HG03432 (cell line): Measurements from ENCODE around the gene PLK3.
"Not testable (repeated sequence)": the region's sequence is repeated elsewhere in the genome, so short reads cannot be mapped to it uniquely, and the experiment has no call there.

Source experiments
- ATAC-seq: cut with Tn5 transposase; IDR thresholded peaks from one replicate; pipeline ENCODE4 v1.9.1; 2021; ENCODE audit warnings: mild to moderate bottlenecking, moderate library complexity; ENCODE audit not compliant: unreplicated experiment

PLK3 gene

GRCh38 chr1:44808063-44808937 is 8.1 kb downstream of the PLK3 start, which contains the start of gene BTBD19:
Gene BTBD19, plus strand, starts transcription at chr1:44808523. Its CDS starts 298 bp downstream, at chr1:44808821.
- ATAC-seq: peak; percentile 31

GRCh38 chr1:44808938-44809917 is 9.1 kb downstream of the PLK3 start:
- ATAC-seq: peak; percentile 48

DNA sequence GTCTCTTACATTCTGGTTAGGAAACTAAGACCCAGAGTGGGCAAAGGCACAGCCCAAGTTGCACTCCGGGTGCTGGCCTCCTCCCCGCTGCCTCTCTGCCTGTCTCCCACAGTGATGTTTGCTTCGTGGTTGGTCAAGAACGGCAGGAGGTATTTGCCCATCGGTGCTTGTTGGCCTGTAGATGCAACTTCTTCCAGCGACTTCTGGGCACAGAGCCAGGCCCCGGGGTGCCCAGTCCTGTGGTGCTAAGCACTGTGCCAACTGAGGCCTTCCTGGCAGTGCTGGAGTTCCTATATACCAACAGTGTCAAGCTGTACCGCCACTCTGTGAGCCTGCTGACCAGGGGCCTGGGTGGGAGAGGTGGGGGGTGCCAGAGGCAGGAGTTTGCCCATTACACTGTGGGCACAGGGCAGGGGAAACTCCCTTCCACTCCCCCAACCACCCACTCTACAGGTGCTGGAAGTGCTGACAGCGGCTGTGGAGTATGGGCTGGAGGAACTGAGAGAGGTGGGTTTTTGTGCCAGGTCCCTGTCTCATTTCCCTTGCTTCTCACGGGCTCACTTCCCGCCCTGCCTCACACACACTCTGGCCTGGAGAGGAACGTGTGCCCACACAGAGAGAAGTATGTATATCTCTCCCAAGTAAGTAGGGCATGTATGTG is 10.1 kb downstream of the PLK3 start:
- no peak for ATAC-seq

GRCh38 chr1:44810762-44811105 is 10.6 kb downstream of the PLK3 start:
- not testable (repeated sequence) for ATAC-seq

- ATAC-seq: no peak
Observed at GRCh38 chr1:44811234-44811633, 11.1 kb downstream of the PLK3 start.

GRCh38 chr1:44812822-44813543 is 12.8 kb downstream of the PLK3 start:
- no peak for ATAC-seq

- ATAC-seq: not testable (repeated sequence)
Observed at GRCh38 chr1:44815926-44816325, 15.7 kb downstream of the PLK3 start.

DNA sequence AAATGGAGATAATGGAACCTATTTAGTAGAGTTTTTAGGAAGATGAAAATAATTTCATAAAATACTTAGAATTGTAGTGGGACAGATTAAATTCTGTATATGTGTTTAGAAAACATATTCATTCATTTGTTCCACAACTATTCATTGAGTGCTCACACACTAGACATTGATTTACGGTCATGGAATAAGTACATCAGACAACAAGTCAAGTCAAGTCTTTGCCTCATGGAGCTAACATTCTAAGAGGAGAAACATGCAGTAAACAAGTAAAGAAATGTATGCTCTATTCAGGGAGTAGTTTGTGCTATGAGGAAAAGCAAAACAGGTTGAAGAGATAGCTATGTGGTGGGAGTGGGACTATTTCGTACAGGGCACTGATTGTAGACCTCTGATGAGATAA is 17.1 kb downstream of the PLK3 start:
- ATAC-seq: no peak

DNA sequence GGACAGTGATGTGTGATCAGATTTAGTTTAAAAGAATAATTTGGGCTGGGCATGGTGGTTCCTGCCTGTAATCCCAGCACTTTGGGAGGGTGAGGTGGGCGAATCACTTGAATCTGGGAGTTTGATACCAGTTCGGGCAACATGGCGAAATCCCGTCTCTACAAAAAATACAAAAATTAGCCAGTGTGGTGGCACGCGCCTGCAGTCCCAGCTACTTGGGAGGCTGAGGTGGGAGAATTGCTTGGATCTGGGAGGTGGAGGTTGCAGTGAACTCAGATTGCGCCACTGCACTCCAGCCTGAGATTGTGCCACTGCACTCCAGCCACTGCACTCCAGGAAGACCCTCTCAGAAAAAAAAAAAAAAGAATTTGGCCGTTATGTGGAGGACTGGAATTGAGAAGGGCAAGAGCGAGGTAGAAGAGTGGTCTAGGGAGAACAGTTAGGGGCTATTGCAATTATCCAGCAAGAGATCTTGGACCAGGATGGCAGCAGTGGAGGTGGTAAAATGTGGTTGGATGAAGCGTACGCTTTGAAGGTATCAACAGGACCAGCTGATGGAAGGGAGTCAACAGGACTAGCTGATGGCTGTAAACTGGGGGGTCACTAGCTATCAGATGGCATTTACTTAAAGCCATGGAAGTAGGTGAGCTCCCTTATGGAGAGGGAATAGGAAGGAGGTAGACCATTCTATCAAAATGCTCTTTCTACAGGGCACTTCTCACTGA is 17.8 kb downstream of the PLK3 start:
- no peak for ATAC-seq

DNA sequence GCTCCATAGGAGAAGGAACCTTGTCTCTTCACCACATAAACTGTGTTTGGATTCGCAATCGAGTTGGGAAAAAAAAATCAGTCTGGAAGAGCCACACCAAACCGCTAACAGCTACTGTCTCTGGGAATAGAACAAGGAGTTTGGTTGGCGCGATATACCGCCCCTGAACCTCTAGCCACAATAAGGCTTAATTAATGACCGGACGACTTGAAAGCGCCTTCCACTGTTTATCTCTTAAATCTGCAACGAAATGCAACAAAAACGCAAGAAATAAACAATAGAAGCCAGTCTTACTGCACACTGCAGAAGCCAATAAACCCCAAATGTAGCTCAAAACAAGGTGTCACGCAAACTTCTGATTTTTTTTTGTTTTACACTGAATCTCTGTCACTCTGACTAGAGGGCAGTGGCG is 19.0 kb downstream of the PLK3 start:
- ATAC-seq: no peak

GRCh38 chr1:44819608-44820327 is 19.6 kb downstream of the PLK3 start:
- peak; percentile 82 for ATAC-seq

GRCh38 chr1:44820328-44821239 is 20.4 kb downstream of the PLK3 start:
- ATAC-seq: no peak

DNA sequence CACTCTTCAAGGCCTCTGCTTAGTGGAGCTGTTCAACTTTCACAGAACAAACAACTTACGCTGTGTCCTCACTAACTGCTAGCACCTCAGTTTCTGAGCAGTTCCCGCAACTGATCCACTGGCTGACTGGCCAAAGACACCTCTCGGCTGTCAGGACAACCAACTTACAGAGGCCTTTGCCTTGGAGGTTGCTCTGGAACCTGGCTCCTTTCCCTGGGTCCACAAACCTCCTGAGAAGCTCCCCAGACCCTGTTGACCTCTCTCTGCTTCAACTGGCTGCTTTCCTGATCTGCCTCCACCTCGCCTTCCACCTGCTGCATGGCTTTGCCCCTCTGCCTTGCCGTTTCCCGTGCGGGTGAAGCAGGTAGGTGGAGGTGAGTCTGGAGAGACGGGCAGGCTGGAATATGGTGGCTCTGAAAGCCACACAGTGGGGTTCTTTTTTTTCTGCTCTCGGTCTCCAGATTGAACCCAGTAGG is 21.1 kb downstream of the PLK3 start:
- no peak for ATAC-seq

DNA sequence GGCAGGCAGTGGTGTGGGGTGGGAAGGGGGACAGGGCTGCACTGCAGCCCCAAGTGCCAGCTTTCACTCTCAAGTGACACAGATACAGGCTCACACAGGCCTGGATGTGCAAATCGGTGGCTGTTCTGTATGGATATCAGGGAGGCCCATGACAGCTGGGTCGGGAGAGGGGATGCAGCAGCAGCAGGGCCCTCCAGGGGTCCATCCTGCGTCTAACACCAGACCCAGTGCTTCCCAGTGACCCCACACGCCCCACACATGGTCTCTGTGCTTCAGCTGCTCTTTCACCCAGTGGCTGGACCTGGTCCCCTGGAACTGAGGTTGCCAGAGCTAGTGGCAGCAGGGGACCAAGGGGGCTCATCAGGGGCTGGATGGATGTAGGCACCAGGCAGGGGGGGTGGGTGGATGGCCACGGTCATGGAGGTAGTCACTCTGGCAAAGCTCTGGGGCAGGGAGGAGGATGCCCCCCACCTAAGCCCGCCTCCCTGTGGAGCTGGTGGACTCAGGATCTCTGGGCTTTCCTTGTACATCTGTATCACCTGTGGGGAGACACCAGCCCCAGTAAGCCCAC is 22.0 kb downstream of the PLK3 start:
- no peak for ATAC-seq

DNA sequence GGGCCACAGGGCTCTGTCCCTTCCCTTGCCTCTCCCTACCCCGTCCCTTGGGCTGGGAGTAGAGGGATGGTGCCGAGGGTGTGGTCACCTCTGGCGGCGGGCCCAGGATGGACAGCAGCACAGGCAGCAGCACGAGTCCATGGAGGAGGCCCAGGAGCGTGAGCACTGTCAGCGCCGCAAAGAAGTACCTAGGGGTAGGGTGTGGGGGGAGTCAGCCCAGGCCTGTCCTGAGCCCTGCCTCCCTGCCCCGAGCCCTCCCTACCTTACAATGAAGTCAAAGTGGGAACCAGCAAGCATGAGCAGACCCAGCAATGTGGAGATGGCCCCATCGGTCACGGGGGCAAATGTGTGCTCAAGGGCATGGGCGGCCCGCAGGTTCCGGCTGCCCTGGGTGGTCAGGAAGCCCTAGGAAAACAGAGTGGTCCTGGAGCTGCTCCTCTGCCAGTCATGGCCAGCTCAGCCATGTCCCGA is 22.8 kb downstream of the PLK3 start:
- ATAC-seq: no peak

GRCh38 chr1:44824392-44824791 is 24.2 kb downstream of the PLK3 start:
- not testable (repeated sequence) for ATAC-seq
